A549 (cell line): ENCODE data around the gene CRYBB3. TPM values are rescaled to one million over a fixed set of nuclear protein-coding genes. Genes with fewer than 3 reads are reported as not detected.

Experiments
- ATAC-seq, 2 experiments: fragments of 200-7000 bp in 1 of 2; fragments of >200 bp in 1 of 2; cut with Nextera tagmentation in 1 of 2; cut with Tn5 transposase in 1 of 2; 3 replicates each; pipeline versions ENCODE4 v1.8.0 to v1.9.1; 2018 to 2020; ENCODE audit warnings: mild to moderate bottlenecking in 1 of 2, moderate library complexity in 1 of 2
- CTCF ChIA-PET: fragments of 300-600 bp; sonication (Branson Sonifier 250); formaldehyde crosslinking; extraction: SDS; loops from one replicate; lab custom pipeline; 2021; ENCODE audit warnings: antibody characterized with exemption, inconsistent platforms; lab: Yijun Ruan, JAX
- POLR2A ChIA-PET: fragments of 350-600 bp; formaldehyde crosslinking; extraction: SDS; loops from one replicate; lab custom pipeline; 2021; ENCODE audit warnings: antibody characterized with exemption, inconsistent platforms; lab: Yijun Ruan, JAX
- DNase-seq, 2 experiments: peaks; one replicate each; pipeline versions ENCODE4 v3.0.0 to v3.0.0-alpha.2; 2011 to 2016; ENCODE audit warnings: low read depth in 1 of 2, low spot score in 1 of 2
- FAIRE-seq: peaks from 2 replicates; lab custom pipeline; 2011; peaks lifted over from hg19 to GRCh38; lab: Jason Lieb, UNC
- H3K27ac ChIP-seq, 2 experiments: fragments of >200 bp; sonication (Bioruptor Twin); formaldehyde crosslinking; 3 replicates each; pipeline ENCODE4 v1.5.1; 2016 to 2017
- H3K4me1 ChIP-seq: fragments of >200 bp; sonication (Bioruptor Twin); formaldehyde crosslinking; 3 replicates; pipeline ENCODE4 v1.6.1; 2016
- H3K4me2 ChIP-seq: fragments of >200 bp; sonication (Bioruptor Twin); formaldehyde crosslinking; 3 replicates; pipeline ENCODE4 v1.6.1; 2016
- H3K4me3 ChIP-seq: fragments of >200 bp; sonication (Bioruptor Twin); formaldehyde crosslinking; 3 replicates; pipeline ENCODE4 v1.5.1; 2016
- H3K9me3 ChIP-seq: fragments of >200 bp; sonication (Bioruptor Twin); formaldehyde crosslinking; 3 replicates; pipeline ENCODE4 v1.6.1; 2016
- CBX2 ChIP-seq: fragments of 200-600 bp; sonication (generic); IDR thresholded peaks from 2 replicates; pipeline ENCODE4 v1.6.1; 2016; ENCODE audit warnings: low read depth, mild to moderate bottlenecking, borderline replicate concordance
- CBX8 ChIP-seq: fragments of 200-600 bp; sonication (generic); IDR thresholded peaks from 2 replicates; pipeline ENCODE4 v1.6.1; 2016
- CEBPB ChIP-seq, 2 experiments: fragments of >200 bp in 1 of 2; sonication (Bioruptor Twin) in 1 of 2; formaldehyde crosslinking in 1 of 2; IDR thresholded peaks; 2 replicates each; pipeline ENCODE4 v1.6.1; 2012 to 2016
- CHD2 ChIP-seq: fragments of 150-350 bp; IDR thresholded peaks from 2 replicates; pipeline ENCODE4 v1.6.1; 2014; ENCODE audit warnings: low read length; ENCODE audit not compliant: partially characterized antibody
- E2F6 ChIP-seq: IDR thresholded peaks from 2 replicates; pipeline ENCODE4 v1.6.1; 2012; ENCODE audit warnings: low read depth, borderline replicate concordance
- EHMT2 ChIP-seq: fragments of 200-600 bp; sonication (generic); IDR thresholded peaks from 2 replicates; pipeline ENCODE4 v1.6.1; 2016; ENCODE audit warnings: antibody characterized with exemption, low read depth, mild to moderate bottlenecking, moderate library complexity
- ESRRA ChIP-seq: fragments of 150-350 bp; IDR thresholded peaks from 2 replicates; pipeline ENCODE4 v1.6.1; 2014; ENCODE audit warnings: mild to moderate bottlenecking, low read length, borderline replicate concordance
- FOSB ChIP-seq: fragments of 250-450 bp; sonication (Bioruptor Pico); IDR thresholded peaks from 2 replicates; pipeline ENCODE4 v1.5.0; 2020; ENCODE audit warnings: mild to moderate bottlenecking, moderate library complexity
- HDAC2 ChIP-seq: fragments of 200-600 bp; sonication (generic); IDR thresholded peaks from 2 replicates; pipeline ENCODE4 v1.6.1; 2016
- HEYL ChIP-seq: fragments of 250-450 bp; sonication (Bioruptor Pico); IDR thresholded peaks from 2 replicates; pipeline ENCODE4 v1.8.0; 2021; ENCODE audit warnings: mild to moderate bottlenecking, moderate library complexity
- HMGXB4 ChIP-seq: fragments of 250-450 bp; sonication (Bioruptor Pico); IDR thresholded peaks from 2 replicates; pipeline ENCODE4 v1.5.0; 2021; ENCODE audit warnings: mild to moderate bottlenecking, moderate library complexity, borderline replicate concordance
- HOXA7 ChIP-seq: fragments of 250-450 bp; sonication (Bioruptor Pico); IDR thresholded peaks from 2 replicates; pipeline ENCODE4 v1.5.0; 2020; ENCODE audit warnings: mild to moderate bottlenecking, moderate library complexity
- KDM1A ChIP-seq: fragments of 200-600 bp; sonication (generic); IDR thresholded peaks from 2 replicates; pipeline ENCODE4 v1.6.1; 2016; ENCODE audit warnings: low read depth, mild to moderate bottlenecking
- MAFK ChIP-seq: fragments of 450-650 bp; IDR thresholded peaks from 2 replicates; pipeline ENCODE4 v1.6.1; 2014; ENCODE audit not compliant: partially characterized antibody
- MAZ ChIP-seq: fragments of 150-350 bp; IDR thresholded peaks from 2 replicates; pipeline ENCODE4 v1.6.1; 2014; ENCODE audit warnings: antibody characterized with exemption, low read depth, low read length, borderline replicate concordance
- NR3C1 ChIP-seq: fragments of >200 bp; sonication (Bioruptor Twin); formaldehyde crosslinking; IDR thresholded peaks from 3 replicates; pipeline ENCODE4 v1.6.1; 2017
- RAD21 ChIP-seq, 2 experiments: fragments of >200 bp in 1 of 2; sonication (Bioruptor Twin) in 1 of 2; formaldehyde crosslinking in 1 of 2; IDR thresholded peaks in 1 of 2; conservative IDR thresholded peaks in 1 of 2; 2 replicates in 1 of 2; 3 replicates in 1 of 2; pipeline ENCODE4 v1.6.1; 2012 to 2018; ENCODE audit warnings: inconsistent platforms in 1 of 2
- ZC3H11A ChIP-seq: fragments of 450-650 bp; IDR thresholded peaks from 2 replicates; pipeline ENCODE4 v1.6.1; 2014; ENCODE audit warnings: antibody characterized with exemption, mild to moderate bottlenecking
- ZNF302 ChIP-seq: fragments of 250-450 bp; sonication (Bioruptor Pico); IDR thresholded peaks from 2 replicates; pipeline ENCODE4 v1.9.0; 2021; ENCODE audit warnings: inconsistent platforms, mild to moderate bottlenecking, moderate library complexity
- ZSCAN20 ChIP-seq: fragments of 250-450 bp; sonication (Bioruptor Pico); IDR thresholded peaks from 2 replicates; pipeline ENCODE4 v1.8.0; 2022; ENCODE audit warnings: mild to moderate bottlenecking, moderate library complexity
- WGBS: methylation state at CpG from one replicate; pipeline ENCODE4 v1.1.6; 2017; ENCODE audit errors: missing lambda C conversion rate; 5-methylcytosine and 5-hydroxymethylcytosine counted together
- polyA plus RNA-seq, 4 experiments: library from polyadenylated mRNA; depleted of rRNA in 3 of 4; stranded (reverse); fragments of >200 nt; fragmentation: RNase III in 1 of 4; extraction: RNeasy Plus Mini Kit Qiagen cat#74134 plus additional on column Dnase treatment in 1 of 4; gene quantifications; 2 replicates in 3 of 4; 3 replicates in 1 of 4; pipeline ENCODE4 v1.2.3, GENCODE V29; 2011 to 2017
- TF ChIP-seq, protein P1 (sequence below): fragments of >200 bp; sonication (Bioruptor Twin); formaldehyde crosslinking; IDR thresholded peaks from 3 replicates; pipeline ENCODE4 v1.6.1; 2016

Gene CRYBB3
- polyA plus RNA-seq, 2 of the 4 experiments (the other 2 are of a cell fraction), result not detected

DNA sequence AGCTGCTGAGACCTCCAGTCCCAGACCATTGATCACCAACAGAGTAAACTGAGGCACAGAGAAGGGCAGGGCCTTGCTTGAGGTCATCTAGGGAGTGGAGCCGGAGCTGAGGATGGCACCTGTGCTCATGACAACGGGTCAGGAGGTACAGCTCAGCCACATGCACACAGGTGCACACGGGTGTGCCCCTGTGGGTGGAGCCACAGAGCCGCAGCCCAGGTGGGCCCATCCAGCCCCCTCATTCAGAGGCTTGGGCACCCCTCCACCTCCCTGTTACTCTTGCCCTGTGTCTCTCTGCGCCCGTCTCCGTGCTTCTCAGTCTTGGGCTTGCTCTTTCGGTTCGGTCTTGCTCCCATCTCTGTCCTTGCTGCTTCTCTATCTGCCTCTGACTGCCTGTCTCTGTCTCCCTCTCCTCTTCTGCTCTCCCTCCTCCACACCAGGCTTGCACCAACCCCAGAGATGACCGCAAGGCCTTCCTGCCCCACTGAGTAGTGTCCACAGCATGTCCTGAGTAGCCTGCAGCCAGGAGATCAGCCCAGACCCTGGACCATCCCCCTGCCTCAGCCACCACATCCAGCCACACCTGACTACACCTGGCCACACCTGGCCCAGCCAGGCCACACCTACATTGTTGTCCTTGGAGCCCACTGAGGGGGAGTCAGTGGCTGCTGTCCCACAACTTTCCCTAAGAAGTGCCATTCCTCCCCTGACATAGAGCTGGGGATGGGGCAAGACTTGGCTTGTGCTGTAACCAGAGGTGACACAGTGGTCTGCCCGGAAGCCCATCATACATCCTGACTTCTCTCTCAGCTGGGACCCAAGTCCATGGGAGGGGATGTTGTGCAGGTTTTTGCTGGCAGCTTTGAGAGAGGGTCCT lies 39.3 kb upstream of the CRYBB3 start:
- Histone ChIP-seq H3K9me3 (no peaks in the 10 kb centered on the region), H3K4me1 (no peaks in the 10 kb centered on the region), H3K4me2 (no peak overlapping the region), H3K4me3 (no peak overlapping the region), H3K27ac (no peak overlapping the region)
- no peak for ATAC-seq
- TF ChIP-seq HEYL (CRISPR knock-in tag) (no peak), E2F6 (no peak), ESRRA (no peak)
- WGBS, result 96% methylated on average over 8 of the region's 11 CpGs
- FAIRE-seq, result no peak
- DNase-seq, result no peak
- ChIA-PET CTCF (interaction anchor here (1.3 kb wide), 1 partner anchor 13 kb away, joined by 4 read pairs; no protein-coding TSS in a partner anchor), POLR2A (no interaction called here)

- 84% methylated on average over 13 of the region's 14 CpGs for WGBS
- H3K9me3 ChIP-seq, result no peaks in the 10 kb centered on the region
- no peak overlapping the region for H3K4me3 ChIP-seq
- ChIA-PET POLR2A (no interaction called here), CTCF (interaction anchor here (1.3 kb wide), 2 partner anchors 11 to 12 kb away, joined by 4 to 6 read pairs; no protein-coding TSS in a partner anchor)
- no peaks in the 10 kb centered on the region for H3K4me1 ChIP-seq
- no peak overlapping the region for H3K4me2 ChIP-seq
- ATAC-seq (no peak), FAIRE-seq (no peak), DNase-seq (no peak)
- no peak overlapping the region for H3K27ac ChIP-seq
- no peak for TF ChIP-seq MAFK
- no peak for TF ChIP-seq HDAC2
These were observed 38.4 kb upstream of the CRYBB3 start for GRCh38 chr22:25161017-25161915.

- POLR2A ChIA-PET, result no interaction called here
- ATAC-seq, result no peak
- 82% methylated on average over 5 of the region's 6 CpGs for WGBS
- H3K4me1 ChIP-seq, result peaks cover 5% of the 10 kb centered on the region; the same call in 1 of the 3 replicates
- no peak overlapping the region for H3K4me3 ChIP-seq
- no peak overlapping the region for H3K4me2 ChIP-seq
- DNase-seq, result no peak
- no peak for FAIRE-seq
- H3K9me3 ChIP-seq, result no peaks in the 10 kb centered on the region
- H3K27ac ChIP-seq, result no peak overlapping the region
- CTCF ChIA-PET, result interaction anchor here (1.3 kb wide), 2 partner anchors 10 to 12 kb away, joined by 4 to 6 read pairs; no protein-coding TSS in a partner anchor
- no peak for TF ChIP-seq HDAC2
- no peak for TF ChIP-seq CBX8
- no peak for TF ChIP-seq FOSB (CRISPR knock-in tag)
- no peak for TF ChIP-seq KDM1A
- TF ChIP-seq MAFK, result no peak
- TF ChIP-seq EHMT2, result no peak
- TF ChIP-seq, protein P1, sequence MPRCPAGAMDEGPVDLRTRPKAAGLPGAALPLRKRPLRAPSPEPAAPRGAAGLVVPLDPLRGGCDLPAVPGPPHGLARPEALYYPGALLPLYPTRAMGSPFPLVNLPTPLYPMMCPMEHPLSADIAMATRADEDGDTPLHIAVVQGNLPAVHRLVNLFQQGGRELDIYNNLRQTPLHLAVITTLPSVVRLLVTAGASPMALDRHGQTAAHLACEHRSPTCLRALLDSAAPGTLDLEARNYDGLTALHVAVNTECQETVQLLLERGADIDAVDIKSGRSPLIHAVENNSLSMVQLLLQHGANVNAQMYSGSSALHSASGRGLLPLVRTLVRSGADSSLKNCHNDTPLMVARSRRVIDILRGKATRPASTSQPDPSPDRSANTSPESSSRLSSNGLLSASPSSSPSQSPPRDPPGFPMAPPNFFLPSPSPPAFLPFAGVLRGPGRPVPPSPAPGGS, result no peak
- no peak for TF ChIP-seq HEYL (CRISPR knock-in tag)
- no peak for TF ChIP-seq RAD21 (conservative IDR thresholded peaks at IDR 0.05 in 1 of 2, IDR thresholded peaks at IDR 0.05 in 1 of 2)
- no peak for TF ChIP-seq CEBPB (IDR thresholded peaks at IDR 0.05)
- no peak for TF ChIP-seq MAZ
These were observed 37.6 kb upstream of the CRYBB3 start for GRCh38 chr22:25161916-25162530.

DNA sequence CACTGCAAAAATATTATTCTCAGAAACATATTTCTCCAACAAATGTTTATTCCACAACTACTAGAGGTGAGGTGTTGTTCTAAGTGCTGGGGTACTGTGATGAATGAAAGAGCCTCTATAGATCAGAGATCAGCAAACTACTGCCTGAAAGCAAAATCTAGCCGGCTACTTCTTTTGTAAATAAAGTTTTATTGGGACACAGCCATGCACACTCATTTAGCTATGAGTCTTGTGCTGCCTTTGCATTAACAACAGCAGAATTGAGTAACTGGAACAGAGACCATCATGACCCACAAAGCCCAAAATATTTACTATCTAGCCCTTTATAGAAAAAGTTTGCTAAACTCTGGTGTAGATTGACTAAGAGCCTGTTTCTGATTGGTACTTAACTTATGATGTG lies 37.1 kb upstream of the CRYBB3 start:
- POLR2A ChIA-PET, result no interaction called here
- CTCF ChIA-PET, result no interaction called here
- 57% methylated on average over 1 of the region's 1 CpG for WGBS
- no peak for FAIRE-seq
- H3K9me3 ChIP-seq, result no peaks in the 10 kb centered on the region
- H3K4me1 ChIP-seq, result peaks cover 10% of the 10 kb centered on the region; the same call in 2 of the 3 replicates
- no peak overlapping the region for H3K27ac ChIP-seq
- ATAC-seq, result no peak
- no peak for DNase-seq
- H3K4me3 ChIP-seq, result no peak overlapping the region
- no peak overlapping the region for H3K4me2 ChIP-seq
- TF ChIP-seq CBX8, result no peak
- no peak for TF ChIP-seq ZC3H11A
- no peak for TF ChIP-seq HMGXB4 (CRISPR knock-in tag)
- TF ChIP-seq HOXA7, result no peak
- TF ChIP-seq CHD2, result no peak
- no peak for TF ChIP-seq ZNF302 (CRISPR knock-in tag)
- no peak for TF ChIP-seq ZSCAN20
- TF ChIP-seq NR3C1, result no peak
- no peak for TF ChIP-seq CBX2
- TF ChIP-seq MAFK, result no peak
- no peak for TF ChIP-seq RAD21 (conservative IDR thresholded peaks at IDR 0.05 in 1 of 2, IDR thresholded peaks at IDR 0.05 in 1 of 2)
